ENCODE results near the gene ARIH2.

Gene ARIH2

DNA sequence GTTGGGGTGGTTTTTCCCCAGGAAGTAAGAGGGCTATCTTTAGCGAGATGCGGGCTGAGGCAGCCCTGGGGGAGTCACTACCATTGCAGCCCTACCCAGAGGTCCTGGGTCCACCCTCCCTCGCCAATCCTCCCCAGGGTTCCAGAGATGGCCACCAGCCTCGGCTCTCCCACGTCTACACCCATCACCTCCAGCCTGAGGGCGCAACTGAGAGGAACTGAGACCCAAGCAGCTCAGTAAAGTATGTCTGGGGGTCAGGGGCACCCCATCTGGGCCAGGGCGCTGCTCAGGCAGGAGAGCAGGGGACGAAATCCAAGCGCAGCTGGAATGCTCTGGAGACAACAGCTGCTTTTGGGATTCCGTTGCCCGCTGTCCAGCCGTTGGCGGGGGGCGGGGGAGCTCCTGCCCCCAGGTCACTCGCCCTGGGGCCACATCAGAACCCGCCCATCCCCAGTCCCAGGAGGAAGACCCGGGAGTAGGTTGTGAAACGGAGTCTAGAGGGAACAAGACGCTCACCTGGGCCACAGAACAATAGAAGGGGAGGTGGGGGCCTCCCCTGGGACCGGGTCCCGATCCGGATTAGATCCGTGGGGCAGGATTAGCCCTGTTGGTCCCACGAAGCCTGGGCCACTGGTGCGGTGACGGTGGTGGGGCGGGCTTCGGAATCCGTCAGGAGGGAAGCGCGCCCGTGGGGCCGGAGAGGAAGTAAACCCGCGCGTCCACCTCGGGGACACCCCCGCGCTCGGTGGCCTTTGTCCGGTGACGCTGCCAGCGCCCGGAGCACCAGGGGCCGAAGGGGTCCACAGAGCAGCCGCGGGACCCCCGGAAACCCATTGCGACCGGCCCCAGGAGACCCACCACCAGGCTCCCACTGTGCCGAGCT, 101.9 kb downstream of the ARIH2 start:
- no peak for DNase-seq (ENCODE audit: low spot score)

DNA sequence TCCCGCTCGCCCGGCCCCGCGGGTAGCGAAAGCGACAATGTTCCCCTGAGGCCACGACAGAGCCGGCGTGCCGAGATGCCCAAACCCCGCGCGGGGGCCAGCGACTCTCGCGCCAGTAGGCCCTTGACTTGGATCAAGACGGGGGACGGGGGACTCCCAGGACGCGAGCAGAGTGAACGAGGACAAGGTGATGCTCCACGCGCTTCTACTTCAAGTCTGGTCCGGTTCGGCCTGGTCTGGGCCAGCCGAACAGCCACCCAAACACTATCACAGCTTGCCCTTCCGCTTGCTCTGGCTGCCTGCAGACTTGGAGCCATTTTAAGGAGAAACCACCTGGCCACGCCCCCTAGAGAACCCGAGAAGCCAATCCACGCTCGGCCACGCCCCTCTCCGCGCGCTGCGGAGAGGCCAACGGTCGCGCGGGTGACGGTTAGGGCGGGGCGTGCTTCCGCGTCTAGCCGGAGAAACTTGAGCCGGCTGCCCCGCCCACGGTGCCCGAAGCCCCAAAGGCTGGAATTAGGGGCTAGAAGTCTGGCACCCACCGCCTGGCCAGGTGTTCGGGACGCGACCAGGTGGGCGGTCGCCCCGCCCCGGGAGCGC, 102.7 kb downstream of the ARIH2 start:
- DNase-seq (ENCODE audit: low spot score) = peak; percentile 98

DNA sequence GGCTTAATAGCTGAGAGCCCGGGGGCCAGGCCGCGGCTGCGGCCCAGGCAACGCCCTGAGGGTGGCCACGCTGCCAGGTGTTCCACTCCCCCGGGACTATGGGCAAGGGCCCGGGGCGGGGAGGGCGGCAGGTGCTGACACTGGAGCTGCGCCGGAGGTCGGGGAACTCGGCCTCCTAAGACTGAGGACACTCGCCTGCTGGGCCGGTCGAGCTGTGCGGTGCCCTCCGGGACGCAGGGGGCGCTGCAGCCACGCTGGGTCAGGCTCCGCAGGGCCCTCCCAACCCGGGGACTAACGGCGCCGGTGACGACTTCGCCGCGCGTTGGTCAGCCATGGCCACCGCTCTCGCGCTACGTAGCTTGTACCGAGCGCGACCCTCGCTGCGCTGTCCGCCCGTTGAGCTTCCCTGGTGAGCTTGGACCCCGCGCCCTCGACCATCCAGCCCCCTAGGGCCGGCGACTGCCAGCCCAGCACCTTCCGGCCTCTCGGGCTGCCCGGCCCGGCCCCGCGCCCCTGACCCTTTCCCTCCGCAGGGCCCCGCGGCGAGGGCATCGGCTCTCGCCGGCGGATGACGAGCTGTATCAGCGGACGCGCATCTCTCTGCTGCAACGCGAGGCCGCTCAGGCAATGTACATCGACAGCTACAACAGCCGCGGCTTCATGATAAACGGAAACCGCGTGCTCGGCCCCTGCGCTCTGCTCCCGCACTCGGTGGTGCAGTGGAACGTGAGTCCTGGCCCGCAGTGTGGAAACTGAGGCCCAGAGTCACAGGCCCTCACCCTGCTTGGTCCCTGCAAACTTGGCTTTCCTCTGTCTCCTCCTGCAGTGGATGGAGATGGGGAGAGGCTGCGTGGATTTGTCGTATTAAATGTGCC, 103.4 kb downstream of the ARIH2 start, which contains the start of gene NDUFAF3:
Gene NDUFAF3 (plus strand): TSS at position 309 of the 875 bp plus-strand sequence. CDS start 24 bp downstream, at position 333.
- peak; percentile 93 for DNase-seq (ENCODE audit: low spot score)

DNA sequence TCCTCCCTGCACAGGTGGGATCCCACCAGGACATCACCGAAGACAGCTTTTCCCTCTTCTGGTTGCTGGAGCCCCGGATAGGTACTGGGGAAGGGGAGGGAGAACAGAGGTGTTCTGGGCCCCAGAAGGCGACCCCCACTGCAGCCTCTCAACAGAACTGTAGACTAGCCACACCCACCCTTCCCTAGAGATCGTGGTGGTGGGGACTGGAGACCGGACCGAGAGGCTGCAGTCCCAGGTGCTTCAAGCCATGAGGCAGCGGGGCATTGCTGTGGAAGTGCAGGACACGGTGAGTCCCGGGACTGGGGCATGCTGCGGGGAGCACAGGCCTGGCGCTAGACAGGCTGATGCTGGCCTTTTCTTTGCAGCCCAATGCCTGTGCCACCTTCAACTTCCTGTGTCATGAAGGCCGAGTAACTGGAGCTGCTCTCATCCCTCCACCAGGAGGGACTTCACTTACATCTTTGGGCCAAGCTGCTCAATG, 104.1 kb downstream of the ARIH2 start:
- no peak for DNase-seq (ENCODE audit: low spot score)

DNA sequence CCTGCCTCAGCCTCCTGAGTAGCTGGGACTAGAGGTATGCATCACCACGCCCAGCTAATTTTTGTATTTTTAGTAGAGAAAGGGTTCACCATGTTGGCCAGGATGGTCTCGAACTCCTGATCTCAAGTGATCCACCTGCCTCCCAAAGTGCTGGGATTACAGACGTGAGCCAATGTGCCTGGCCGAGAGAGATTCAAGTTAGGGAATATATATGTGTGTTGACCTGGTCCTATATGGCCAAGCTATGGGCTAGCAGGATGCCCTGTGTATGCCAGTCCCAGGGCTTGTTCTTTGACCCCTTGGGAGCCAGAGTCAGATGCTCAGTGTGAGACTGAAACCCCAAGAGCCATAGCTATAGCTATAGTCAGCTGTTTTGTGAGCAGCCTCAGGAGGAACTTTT, 105.1 kb downstream of the ARIH2 start:
- DNase-seq (ENCODE audit: low spot score) = no peak

DNA sequence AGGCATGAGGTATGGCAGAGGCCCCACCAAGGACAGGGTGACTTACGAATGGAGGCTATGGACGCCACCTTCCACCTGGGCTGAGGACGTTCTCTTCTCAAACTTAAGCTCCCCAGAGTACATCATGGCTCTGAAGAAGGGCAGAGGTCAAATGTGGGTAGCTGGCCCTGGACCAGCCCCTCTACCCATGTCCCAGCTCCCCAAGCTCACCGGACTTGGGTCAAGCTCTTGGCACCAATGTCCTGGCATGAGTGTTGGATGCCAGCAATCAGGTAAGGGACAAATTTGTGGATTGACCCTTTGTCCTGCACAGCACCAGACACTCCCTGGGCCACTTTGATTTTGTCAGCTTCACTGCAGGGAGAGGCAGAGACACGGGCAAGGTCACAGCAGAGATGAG, 105.8 kb downstream of the ARIH2 start:
- no peak for DNase-seq (ENCODE audit: low spot score)

DNA sequence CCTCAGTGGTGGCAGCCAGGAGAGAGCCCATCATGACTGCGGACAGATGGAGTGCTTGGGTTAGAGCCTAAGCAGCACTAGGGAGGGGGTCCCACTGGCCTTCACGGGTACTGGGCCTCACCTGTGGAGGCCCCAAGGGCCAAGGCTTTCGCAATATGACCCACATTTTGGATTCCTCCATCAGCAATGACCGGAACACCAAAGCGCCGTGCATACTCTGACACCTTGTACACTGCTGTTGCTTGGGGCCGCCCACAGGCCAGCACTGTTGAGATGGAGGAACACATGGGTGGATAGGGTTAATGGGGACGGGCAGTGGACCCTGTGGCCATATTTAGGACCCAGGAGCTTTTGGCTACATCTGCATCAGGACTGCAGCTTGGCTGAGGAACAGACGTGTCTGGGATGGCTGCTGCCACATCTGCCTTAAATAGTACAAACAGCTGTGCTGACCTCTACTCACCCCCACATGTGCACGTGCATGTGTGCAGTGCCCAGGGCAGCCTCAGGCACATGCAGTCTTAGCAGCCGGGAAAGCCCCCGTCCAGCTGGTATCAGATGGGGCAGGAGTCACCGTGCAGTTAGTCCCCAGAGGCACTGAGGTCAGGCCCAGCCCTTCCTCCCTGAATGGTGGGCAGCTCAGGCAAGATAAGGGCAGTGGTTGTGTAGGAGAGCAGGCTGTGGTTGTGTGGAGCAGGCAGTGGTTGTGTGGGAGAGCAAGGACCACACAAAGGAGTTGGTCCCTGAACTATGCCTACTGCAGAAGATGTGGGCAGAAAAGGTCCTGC, 106.6 kb downstream of the ARIH2 start:
- no peak for DNase-seq (ENCODE audit: low spot score)

DNA sequence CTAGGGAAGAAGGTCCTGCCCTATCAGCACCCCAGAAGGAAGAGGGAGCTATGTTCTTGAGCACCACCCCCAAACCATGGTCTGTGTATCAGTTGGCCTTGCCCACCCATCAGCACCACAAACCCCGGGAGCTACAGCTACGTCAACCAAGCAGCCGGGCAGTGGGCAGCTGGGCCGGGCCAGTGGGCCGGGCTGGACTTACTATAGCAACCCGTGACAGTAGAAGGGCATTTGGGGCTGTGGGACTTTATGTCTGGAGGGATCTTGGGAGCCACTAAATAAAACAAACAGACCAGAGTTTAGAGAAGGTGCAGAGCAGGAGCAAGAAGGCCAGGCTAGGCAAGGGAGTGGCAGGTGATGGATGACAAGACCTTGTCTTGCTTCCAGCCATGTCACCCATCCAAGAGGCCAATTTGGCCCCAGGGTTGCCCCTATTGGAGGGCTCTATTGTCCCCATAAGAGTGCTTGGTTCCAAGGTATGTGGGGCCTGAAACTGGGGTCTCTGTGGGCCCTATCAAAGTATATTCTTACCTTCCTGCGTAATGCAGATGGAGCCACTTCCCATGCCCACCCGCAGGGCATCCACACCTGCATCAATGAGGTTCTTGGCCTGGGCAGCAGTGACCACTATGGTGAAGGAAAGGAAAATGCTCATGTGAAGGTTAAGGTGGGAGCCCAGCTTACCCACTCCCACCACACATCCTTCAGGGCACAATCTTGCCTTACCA, 107.3 kb downstream of the ARIH2 start:
- DNase-seq (ENCODE audit: low spot score) = no peak

DNA sequence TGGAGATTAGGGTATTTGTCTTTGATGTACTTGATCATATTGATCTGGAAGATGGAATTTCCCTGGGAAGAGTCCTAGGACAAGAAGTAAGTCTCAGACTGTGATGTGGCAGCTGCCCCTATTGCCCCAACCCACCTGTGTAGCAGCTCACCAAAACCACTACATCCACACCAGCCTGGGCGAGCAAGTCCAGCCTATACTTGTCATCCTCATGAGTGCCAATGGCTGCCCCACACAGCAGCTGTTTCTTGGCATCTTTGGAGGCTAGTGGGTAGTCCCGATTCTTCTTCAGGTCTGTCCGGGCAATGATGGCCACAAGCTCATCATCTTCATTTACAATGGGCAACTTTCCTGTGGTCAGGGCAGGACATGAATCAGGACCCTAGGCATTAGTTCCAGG, 107.9 kb downstream of the ARIH2 start:
- DNase-seq (ENCODE audit: low spot score) = no peak

DNA sequence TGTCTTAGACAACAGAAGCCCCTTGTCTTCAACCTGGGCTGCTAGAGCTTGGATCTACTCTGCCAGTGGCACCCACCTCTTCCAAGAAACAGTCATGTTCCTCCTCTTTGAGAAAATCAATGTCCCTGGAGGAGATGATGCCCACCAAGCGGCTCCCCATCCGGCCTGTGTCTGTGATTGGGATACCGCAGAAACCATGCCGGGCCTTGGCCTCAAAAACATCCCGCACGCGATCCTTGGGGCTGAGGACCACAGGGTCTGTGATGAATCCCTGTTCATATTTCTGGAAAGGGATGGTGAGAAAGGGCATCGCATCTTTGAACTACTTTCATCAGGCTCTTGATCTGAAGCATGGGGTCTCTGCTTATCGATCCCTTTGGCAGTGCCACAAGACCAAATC, 109.0 kb downstream of the ARIH2 start:
- no peak for DNase-seq (ENCODE audit: low spot score)

DNA sequence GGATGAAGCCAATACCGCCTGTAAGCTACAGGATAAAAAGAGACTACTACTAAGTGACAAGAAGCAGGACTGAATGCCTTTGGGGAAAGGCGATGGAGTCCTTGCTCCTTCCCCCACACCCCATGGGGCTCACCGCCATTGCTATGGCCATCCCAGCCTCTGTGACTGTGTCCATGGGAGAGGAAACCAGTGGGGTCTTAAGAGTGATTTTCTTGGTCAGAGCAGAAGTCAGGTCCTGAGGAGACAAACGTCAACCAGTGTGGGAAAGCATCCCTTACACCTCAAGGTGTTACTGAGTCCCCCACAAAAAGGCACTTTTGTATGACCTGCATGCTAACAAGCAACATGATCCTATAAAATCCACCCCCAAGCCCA, 109.6 kb downstream of the ARIH2 start:
- DNase-seq (ENCODE audit: low spot score) = no peak

DNA sequence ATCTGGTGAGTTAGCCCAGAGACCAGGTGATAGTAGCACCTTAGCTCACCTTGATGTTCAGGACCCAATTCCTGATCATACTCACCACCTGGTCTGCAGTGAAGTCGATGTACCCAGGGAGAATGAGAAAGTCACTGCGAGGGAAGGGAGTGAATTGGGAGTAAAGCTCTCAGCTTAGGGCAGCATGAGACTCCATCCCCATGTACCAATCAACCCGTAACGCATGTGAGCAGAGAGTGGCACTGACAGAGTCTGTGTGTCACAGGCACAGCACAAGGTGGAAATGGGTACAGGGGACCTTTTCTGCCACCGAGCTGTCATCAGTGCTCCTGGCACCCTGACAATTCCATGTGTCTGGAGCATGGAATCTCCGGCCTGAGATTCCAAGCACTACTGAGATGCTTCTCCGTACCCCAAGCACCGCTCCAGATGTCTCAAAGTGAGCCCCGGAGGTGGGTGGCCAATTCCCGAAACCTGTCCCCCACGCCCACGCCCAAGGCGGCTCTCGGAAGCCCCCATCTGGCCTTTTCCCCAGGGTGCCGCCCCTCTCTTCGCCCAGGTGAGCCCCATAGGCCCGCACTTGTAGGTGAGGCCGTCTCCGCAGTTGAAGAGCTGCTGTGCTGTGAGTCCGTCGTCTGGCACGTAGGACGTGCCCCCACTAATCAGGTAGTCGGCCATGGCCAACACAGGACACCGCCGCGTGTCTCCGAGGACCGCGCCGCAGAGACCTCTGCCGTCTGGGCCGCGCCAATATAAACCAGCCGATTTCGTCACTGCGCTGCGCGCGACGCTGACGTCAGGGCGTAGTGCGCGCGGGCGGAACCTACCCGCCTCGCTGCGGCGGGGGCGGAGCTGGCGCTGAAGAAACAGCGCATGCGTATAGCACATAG, 110.3 kb downstream of the ARIH2 start, which contains the start of gene IMPDH2:
Gene IMPDH2 (minus strand): TSS at position 726 of the 890 bp plus-strand sequence. CDS start 48 bp downstream, at position 678.
- DNase-seq (ENCODE audit: low spot score) = peak; percentile 98

DNA sequence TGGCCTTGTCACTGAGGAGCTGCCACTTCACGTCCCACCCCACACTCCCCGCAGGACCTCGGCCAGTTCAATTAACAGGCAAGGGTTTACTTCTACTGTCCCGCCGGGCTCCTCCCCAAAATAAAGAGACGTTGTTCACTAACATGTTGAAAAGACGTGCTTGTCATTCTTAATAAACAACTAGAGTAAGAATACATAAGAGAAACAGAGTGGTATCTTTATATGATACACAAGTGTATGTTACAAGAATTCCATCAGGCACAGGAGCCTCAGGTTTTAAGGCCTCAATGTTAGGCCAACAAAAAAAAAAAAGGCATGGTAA, 110.9 kb downstream of the ARIH2 start:
- DNase-seq (ENCODE audit: low spot score) = no peak

DNA sequence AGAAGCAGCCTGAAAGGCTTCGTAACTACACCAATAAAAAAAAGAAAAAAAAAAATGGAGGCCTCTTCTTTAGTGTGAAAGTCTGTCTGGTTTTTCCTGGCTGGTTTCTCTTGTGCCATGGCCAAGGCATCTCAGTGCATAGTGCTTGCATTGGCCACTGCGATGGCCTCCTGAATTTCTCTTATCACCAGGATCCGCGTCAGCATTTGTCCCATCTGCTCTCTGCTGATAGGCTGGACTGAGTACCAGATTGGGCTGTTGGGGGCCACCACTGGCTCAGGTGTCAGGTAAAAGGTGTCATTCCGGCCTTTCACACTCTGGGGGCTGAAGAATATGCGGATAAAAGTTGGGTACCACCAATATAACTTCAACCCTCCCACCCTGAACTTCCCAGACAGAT, 111.7 kb downstream of the ARIH2 start:
- DNase-seq (ENCODE audit: low spot score) = no peak

DNA sequence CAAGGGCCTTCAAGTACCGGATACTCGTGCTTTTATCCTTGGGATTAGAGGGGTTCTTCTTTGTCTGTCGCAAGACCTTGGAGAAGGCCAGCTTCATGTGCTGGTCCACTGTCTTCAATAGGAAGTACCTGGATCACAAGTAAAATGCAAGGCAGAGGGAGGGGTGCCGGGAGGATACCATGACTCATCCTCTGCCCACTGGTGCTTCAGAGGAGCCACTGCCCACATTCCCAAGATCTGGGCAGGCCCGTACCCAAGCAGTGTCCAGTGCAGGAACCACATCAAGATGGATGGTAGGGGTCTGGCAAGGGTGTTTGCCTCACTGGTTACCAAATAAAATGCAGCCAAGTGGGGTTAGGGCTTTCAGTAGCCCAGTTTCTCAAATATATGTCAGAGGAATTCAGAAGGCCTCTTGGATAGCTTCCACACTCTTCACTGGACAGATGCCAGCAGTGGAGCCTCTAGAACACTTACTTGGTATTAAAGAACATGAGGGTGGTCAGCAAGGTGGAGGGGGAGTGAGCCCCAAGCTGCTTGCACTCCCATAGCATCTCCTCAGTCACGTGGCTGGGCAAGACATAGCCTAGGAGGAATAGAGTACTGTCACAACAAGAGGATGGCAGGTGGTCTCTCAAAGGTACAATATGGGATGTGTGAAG, 114.1 kb downstream of the ARIH2 start:
- DNase-seq (ENCODE audit: low spot score) = no peak

DNA sequence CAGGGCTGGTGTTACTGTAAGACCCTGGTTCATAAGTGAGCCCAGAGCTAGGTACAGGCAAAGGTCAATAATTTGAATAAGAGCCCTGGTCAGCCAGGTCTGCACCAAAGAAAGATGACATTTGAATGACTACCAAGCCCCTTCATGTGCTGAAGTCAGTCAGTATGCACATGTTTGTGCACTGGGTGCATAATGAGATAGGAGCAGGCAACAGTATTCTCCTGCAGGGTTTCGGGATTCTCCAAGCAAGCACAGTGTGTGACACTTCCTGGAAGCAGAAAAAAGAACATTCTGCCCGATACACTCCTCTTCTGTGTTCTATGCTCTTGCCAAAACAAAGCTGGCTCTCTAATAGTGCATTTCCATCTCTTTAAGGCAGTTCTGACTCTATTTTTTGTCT, 116.0 kb downstream of the ARIH2 start:
- no peak for DNase-seq (ENCODE audit: low spot score)

DNA sequence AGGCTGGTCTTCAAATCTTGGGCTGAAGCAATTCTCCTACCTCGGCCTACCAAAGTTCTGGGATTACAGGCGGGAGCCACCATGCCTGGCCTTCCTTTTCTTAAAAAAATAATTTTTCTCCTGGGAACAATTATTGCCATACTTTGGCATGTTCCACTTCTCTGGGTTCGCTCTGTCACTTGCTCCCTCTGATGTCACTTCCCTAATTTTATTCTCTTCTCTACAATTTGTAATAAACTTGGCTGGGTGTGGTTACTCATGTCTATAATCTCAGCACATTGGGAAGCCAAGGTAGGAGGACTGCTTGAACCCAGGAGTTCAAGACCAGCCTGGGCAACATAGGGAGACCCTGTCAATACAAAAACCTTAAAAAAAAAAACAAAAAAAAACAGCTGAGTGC, 116.6 kb downstream of the ARIH2 start:
- no peak for DNase-seq (ENCODE audit: low spot score)
